SIG-M5 (cell line): ENCODE results near the gene C9orf85.
"Not testable (repeated sequence)": the region's sequence is repeated elsewhere in the genome, so short reads cannot be mapped to it uniquely, and the experiment has no call there.

Source experiments
- DNase-seq: peaks from one replicate; lab custom pipeline; 2025; lab: John Stamatoyannopoulos, UW

C9orf85 gene

DNA sequence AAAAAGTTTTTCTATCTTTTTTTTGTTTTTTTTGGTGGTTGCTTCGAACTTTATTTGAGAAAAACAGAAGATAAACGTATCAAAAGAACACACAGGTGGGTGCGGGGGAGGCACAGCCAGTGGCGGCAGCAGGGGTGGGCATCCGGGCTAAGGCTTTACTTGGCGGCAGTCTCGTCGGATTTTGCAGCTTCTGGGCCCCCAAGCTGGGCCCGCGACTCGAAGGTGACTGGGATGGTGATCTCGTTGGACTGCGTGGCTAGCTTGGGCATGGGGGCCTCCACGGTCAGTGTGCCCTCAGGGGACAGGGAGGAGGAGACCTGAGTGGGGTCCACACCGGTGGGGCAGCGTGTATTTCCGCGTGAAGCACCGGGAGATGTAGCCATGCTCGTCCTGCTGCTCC is 96.3 kb downstream of the C9orf85 start:
- DNase-seq: not testable (repeated sequence)

DNA sequence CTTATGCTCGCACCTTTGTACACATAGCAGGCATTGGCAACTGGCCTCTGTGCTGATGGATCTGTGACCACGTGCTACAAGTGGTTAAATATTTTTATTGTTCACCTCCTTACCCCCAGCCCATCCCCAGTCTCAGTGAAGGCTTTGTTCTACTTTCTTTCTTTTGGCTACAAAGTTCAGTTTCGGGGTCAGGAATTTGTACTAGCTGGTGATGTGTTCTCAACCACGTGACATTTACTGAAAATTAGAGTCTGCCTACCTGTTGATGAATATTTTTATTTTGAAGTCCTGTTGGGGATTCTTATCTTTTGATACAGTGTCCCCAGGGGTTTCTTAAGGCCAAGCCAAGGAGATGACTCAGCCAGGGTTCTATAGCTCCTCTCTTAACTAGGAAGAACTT is 101.2 kb downstream of the C9orf85 start:
- no peak for DNase-seq

DNA sequence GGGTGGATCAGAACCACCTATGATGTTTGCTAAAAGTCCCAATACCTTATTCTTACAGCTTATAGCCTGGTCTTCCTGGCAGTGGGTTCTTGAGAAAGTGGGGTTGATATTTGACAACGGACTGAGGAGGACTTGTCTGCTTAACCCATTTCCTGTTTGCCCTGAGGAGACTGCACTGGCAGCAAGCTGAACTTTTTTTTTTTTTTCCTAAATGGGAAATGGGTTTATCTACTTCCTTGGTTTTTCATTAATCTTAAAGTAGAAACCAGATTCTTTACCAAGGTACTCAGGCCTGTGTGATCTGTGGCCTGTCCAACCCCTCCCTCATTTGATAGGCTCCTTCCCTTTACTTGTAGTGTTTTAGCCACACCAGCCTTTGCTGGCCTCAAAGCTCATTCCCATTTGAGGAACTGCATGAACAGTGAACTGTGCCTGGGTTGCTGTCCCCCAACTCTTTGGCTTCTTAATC is 101.9 kb downstream of the C9orf85 start:
- no peak for DNase-seq

DNA sequence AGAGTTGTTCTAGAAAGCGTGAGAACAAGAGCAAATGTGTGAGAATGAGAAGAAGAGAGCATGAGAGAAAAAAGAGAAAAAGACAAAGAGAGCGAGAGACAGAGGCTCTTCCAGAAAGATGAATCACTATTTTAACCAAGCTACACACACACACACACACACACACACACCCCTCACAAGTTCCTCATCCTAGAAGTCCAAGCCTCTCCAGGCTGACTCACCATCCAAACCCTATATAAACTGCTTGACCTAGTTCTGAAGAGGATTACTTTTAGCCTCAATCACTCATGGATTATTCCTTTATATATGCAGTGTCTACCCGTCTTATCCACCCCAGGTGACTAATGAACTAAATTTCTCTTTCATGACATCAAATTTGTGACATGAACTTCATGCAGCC is 111.4 kb downstream of the C9orf85 start:
- DNase-seq: no peak
